Measurements from ENCODE around the gene CTXN2. TPM values are rescaled to one million over a fixed set of nuclear protein-coding genes. Genes with fewer than 3 reads are reported as not detected.

CTXN2 gene
- total and polyA plus RNA-seq, 2 of the 13 experiments (the other 11 are each of a cell fraction or from before 2014, with no cell fraction given), result not detected

DNA sequence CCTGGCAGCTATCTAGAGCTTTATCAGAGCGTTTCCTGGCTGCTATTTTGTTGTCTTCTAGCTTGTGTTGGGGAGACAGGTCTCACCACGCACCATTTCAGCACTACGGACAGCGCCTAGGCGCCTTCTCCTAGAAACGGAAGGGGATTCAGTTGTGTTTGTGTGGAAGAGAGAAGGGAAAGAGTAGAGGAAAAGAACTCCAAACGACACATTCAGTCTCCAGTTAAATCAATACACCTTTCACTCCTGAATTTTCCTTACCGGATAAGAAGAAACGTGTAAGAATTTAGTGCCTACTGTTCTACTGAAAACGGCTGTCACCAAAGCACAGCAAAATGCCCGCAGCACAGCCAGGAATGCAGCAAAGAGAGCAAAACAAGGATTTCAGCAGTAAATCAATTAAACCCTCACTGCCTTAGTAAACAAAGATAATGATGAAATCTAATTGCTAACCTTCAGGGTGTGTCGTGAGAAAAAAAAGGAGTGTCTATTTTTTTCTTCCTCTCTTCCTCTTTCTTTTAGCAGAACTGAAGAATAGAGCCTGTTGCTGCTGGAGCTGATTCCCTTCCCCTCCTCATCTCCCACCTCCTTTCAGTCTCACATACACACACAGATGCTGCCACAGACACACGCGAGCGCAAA, 412 bp upstream of the CTXN2 start (continued):
- TF ChIP-seq, protein P1, sequence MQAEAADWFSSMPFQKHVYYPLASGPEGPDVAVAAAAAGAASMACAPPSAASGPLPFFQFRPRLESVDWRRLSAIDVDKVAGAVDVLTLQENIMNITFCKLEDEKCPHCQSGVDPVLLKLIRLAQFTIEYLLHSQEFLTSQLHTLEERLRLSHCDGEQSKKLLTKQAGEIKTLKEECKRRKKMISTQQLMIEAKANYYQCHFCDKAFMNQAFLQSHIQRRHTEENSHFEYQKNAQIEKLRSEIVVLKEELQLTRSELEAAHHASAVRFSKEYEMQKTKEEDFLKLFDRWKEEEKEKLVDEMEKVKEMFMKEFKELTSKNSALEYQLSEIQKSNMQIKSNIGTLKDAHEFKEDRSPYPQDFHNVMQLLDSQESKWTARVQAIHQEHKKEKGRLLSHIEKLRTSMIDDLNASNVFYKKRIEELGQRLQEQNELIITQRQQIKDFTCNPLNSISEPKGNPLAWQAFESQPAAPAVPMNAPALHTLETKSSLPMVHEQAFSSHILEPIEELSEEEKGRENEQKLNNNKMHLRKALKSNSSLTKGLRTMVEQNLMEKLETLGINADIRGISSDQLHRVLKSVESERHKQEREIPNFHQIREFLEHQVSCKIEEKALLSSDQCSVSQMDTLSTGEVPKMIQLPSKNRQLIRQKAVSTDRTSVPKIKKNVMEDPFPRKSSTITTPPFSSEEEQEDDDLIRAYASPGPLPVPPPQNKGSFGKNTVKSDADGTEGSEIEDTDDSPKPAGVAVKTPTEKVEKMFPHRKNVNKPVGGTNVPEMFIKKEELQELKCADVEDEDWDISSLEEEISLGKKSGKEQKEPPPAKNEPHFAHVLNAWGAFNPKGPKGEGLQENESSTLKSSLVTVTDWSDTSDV (CRISPR knock-in tag; IDR thresholded peaks at IDR 0.05), result no peak
- TF ChIP-seq SOX13 (IDR thresholded peaks at IDR 0.05) (no peak), SOX13 (CRISPR knock-in tag; conservative IDR thresholded peaks at IDR 0.05 in 1 of 2, IDR thresholded peaks at IDR 0.05 in 1 of 2) (0 out of 4 replicates have a peak, but pooled peaks of 1 of the 2 experiments have one; percentile 16), U2AF2 (IDR thresholded peaks at IDR 0.05; ENCODE audit: low read depth, low read length) (no peak), ZNF761 (CRISPR knock-in tag; conservative IDR thresholded peaks at IDR 0.05) (no peak), THAP11 (CRISPR knock-in tag; IDR thresholded peaks at IDR 0.05) (no peak), ZNF563 (CRISPR knock-in tag; IDR thresholded peaks at IDR 0.05) (no peak), PHF8 (CRISPR knock-in tag; IDR thresholded peaks at IDR 0.05) (no peak), GLI4 (CRISPR knock-in tag; IDR thresholded peaks at IDR 0.05; ENCODE audit: borderline replicate concordance) (no peak), ZNF781 (CRISPR knock-in tag; IDR thresholded peaks at IDR 0.05; ENCODE audit: borderline replicate concordance, not compliant biosample characterization) (peak; percentile 69), ZNF3 (CRISPR knock-in tag; IDR thresholded peaks at IDR 0.05) (no peak), U2AF1 (optimal IDR thresholded peaks at IDR 0.05; ENCODE audit: low read depth, low read length) (no peak), ZNF547 (CRISPR knock-in tag; IDR thresholded peaks at IDR 0.05) (no peak)
- TF ChIP-seq, protein P2, sequence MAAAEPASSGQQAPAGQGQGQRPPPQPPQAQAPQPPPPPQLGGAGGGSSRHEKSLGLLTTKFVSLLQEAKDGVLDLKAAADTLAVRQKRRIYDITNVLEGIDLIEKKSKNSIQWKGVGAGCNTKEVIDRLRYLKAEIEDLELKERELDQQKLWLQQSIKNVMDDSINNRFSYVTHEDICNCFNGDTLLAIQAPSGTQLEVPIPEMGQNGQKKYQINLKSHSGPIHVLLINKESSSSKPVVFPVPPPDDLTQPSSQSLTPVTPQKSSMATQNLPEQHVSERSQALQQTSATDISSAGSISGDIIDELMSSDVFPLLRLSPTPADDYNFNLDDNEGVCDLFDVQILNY (CRISPR knock-in tag; conservative IDR thresholded peaks at IDR 0.05), result no peak
- TF ChIP-seq, protein P3, sequence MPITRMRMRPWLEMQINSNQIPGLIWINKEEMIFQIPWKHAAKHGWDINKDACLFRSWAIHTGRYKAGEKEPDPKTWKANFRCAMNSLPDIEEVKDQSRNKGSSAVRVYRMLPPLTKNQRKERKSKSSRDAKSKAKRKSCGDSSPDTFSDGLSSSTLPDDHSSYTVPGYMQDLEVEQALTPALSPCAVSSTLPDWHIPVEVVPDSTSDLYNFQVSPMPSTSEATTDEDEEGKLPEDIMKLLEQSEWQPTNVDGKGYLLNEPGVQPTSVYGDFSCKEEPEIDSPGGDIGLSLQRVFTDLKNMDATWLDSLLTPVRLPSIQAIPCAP (CRISPR knock-in tag; IDR thresholded peaks at IDR 0.05; ENCODE audit: low read depth), result no peak
- TF ChIP-seq, protein P4, sequence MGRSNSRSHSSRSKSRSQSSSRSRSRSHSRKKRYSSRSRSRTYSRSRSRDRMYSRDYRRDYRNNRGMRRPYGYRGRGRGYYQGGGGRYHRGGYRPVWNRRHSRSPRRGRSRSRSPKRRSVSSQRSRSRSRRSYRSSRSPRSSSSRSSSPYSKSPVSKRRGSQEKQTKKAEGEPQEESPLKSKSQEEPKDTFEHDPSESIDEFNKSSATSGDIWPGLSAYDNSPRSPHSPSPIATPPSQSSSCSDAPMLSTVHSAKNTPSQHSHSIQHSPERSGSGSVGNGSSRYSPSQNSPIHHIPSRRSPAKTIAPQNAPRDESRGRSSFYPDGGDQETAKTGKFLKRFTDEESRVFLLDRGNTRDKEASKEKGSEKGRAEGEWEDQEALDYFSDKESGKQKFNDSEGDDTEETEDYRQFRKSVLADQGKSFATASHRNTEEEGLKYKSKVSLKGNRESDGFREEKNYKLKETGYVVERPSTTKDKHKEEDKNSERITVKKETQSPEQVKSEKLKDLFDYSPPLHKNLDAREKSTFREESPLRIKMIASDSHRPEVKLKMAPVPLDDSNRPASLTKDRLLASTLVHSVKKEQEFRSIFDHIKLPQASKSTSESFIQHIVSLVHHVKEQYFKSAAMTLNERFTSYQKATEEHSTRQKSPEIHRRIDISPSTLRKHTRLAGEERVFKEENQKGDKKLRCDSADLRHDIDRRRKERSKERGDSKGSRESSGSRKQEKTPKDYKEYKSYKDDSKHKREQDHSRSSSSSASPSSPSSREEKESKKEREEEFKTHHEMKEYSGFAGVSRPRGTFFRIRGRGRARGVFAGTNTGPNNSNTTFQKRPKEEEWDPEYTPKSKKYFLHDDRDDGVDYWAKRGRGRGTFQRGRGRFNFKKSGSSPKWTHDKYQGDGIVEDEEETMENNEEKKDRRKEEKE (IDR thresholded peaks at IDR 0.05), result no peak
- TF ChIP-seq, protein P5, sequence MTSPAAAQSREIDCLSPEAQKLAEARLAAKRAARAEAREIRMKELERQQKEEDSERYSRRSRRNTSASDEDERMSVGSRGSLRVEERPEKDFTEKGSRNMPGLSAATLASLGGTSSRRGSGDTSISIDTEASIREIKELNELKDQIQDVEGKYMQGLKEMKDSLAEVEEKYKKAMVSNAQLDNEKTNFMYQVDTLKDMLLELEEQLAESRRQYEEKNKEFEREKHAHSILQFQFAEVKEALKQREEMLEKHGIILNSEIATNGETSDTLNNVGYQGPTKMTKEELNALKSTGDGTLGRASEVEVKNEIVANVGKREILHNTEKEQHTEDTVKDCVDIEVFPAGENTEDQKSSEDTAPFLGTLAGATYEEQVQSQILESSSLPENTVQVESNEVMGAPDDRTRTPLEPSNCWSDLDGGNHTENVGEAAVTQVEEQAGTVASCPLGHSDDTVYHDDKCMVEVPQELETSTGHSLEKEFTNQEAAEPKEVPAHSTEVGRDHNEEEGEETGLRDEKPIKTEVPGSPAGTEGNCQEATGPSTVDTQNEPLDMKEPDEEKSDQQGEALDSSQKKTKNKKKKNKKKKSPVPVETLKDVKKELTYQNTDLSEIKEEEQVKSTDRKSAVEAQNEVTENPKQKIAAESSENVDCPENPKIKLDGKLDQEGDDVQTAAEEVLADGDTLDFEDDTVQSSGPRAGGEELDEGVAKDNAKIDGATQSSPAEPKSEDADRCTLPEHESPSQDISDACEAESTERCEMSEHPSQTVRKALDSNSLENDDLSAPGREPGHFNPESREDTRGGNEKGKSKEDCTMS (CRISPR knock-in tag; conservative IDR thresholded peaks at IDR 0.05), result no peak
- TF ChIP-seq, protein P6, sequence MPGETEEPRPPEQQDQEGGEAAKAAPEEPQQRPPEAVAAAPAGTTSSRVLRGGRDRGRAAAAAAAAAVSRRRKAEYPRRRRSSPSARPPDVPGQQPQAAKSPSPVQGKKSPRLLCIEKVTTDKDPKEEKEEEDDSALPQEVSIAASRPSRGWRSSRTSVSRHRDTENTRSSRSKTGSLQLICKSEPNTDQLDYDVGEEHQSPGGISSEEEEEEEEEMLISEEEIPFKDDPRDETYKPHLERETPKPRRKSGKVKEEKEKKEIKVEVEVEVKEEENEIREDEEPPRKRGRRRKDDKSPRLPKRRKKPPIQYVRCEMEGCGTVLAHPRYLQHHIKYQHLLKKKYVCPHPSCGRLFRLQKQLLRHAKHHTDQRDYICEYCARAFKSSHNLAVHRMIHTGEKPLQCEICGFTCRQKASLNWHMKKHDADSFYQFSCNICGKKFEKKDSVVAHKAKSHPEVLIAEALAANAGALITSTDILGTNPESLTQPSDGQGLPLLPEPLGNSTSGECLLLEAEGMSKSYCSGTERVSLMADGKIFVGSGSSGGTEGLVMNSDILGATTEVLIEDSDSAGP (CRISPR knock-in tag; IDR thresholded peaks at IDR 0.05; ENCODE audit: borderline replicate concordance), result no peak

All from HepG2 (cell line).